GM19463 (cell line): ENCODE results near the gene HOMER1.
"Not testable (repeated sequence)": the region's sequence is repeated elsewhere in the genome, so short reads cannot be mapped to it uniquely, and the experiment has no call there.

ENCODE experiments used
- ATAC-seq: cut with Tn5 transposase; IDR thresholded peaks from one replicate; pipeline ENCODE4 v1.9.1; 2021; ENCODE audit warnings: mild to moderate bottlenecking, moderate library complexity; ENCODE audit not compliant: unreplicated experiment

Gene HOMER1

DNA sequence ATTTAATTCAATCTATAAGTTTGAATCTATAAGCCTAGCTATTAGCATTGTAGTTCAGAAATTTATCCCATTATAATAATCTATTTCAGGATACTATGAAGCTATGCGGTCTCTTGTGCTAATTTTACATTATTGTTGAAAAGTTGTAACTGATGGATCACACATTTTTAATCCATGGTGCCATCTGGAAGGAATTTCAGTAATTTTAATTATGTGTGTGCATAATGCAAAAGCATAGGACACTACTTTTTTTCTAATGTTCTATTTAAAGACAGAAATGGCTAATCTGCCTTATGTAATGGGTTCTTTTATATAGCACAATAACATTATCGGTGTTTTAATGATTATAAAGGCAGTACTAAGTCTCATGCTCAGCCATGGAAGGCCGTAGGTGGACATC, 90.6 kb downstream of the HOMER1 start:
- no peak for ATAC-seq

DNA sequence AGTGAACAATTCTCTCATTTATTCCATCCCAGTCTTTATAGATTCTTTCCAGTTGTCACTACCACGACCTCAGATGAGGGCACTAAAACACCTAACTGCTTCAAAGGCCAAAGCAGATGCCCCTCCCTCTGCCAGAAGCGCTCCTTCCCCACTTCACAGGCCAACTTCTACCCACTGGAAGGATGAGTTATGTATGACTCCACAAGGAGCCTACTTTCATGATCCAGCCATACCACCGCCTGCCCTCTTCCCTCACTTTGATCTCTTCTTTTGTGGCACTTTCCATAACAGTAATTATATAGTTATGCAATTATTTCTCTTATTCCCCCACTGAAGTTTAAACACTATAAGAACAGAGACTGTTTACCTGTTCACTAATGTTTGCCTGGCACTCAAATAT, 93.7 kb downstream of the HOMER1 start:
- no peak for ATAC-seq

DNA sequence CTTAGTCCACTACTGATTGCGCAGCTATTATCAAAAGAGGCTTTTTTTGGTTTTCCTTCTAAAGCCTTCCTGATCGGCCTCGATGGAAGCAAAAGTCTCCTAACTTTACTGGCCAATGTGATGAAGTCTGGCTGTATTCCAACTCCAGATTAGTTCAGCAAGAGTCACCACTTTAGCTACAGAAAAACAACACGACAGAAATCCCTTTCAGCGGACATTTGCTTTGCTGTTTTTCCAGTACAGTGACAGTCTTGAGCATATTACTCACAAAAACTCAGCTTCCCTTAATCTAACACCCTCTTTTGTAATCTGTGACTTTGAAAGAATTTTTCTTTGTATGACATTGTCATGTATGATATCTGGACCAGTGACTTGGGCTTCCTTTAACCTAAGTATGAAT, 95.7 kb downstream of the HOMER1 start:
- no peak for ATAC-seq

DNA sequence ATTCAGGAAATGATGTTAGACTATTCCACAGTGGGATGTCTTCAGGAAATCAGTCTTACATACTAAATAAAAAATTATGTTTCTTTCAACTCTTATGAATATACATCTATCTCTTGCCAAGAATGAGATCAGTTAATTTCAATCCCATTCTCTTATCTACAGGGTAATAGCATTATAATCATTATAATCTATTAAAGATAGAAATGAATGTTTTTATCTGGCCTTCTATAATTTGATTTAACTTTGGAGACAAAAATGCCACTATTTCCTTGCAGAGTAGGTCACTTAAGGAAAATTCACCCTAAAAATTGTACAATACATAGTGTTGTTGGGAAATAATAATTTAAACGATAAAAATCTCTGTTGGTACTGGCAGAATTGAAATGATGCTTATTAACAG, 96.4 kb downstream of the HOMER1 start:
- no peak for ATAC-seq

DNA sequence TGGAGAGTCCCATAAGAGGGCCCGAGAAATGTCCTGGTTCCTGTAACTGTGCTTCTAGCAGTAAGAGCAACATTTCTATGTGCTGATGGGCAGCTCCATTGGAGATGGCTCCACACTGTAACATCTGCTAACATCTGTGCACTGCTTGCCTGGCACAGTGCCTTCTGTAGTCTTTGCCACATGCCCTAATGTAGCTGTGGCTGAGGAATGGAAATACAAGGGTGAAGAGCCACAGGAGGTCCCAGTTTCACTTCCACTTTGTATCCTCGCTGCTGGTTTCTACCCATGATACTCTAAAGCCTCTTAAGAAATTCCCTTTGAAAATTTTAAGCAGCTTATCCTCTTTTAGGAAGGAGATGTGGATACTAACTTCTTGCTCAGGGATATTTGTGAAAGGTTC, 97.4 kb downstream of the HOMER1 start:
- peak; percentile 97 for ATAC-seq

DNA sequence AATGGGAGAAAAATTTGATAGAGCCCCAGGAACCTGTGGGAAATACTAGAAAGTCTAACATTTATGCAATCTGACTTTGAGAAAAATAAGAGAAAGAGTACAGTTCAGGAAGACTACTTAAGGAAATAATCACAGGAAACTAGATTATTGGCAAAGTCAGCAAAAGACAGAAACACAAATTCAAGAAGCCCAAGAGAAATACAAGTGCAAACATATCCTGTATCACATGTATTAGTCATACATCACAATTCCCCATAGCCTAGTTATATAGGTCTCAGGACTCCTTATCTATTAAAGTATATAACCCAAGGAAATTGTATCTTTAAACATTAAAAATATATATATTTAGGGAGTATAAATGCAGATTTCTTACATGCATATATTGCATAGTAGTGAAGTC, 100.8 kb downstream of the HOMER1 start:
- no peak for ATAC-seq

DNA sequence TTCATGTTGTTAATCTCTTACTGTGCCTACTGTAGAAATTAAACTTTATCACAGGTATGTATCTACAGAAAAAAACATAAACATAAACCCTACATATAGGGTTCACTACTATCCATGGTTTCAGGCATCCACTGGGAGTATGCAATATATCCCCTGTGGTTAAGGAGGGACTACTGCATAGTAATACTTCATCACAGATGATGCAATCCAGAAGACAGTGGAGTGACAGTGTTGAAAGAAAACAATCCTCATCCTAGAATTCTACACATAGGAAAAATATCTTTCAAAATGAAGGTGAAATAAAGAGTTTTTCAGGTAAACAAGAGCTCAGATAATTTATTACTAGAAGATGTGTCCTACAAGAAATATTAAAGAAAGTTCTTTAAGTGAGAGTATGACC, 105.9 kb downstream of the HOMER1 start:
- no peak for ATAC-seq

DNA sequence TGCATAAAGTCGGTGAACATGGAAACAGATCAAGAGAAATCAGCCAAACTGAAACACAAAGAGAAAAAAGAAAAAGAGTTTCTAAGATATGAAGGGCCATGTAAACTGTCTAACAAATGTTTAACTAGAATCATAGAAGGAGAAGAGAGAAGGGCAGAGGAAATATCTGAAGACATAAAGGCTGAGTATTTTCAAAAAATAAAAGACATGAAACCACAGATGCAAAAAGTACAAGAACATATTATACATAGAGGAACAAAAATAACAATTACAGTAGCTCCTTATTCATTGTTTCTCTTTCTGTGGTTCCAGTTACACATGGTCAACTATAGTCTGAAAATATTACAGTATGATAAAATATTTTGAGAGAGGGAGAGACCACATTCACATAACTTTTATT, 106.3 kb downstream of the HOMER1 start:
- no peak for ATAC-seq

DNA sequence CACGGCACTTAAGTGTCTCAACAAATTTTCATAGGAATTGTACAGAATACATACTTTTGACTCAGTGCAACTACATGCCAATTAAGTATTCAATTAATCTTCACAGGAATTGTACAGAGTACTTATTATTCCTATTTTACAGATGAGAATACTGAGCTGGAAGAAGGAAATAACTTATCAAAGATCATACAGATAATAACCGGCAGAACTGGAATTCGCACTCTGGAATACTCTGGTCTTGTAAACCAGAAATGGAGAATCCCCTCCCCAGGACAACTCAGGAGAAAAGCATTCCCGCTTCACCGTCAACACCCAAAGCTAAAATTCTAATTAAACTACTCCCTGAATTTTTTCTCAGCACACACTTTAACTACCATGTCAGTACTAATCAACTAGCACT, 112.7 kb downstream of the HOMER1 start:
- ATAC-seq: no peak

DNA sequence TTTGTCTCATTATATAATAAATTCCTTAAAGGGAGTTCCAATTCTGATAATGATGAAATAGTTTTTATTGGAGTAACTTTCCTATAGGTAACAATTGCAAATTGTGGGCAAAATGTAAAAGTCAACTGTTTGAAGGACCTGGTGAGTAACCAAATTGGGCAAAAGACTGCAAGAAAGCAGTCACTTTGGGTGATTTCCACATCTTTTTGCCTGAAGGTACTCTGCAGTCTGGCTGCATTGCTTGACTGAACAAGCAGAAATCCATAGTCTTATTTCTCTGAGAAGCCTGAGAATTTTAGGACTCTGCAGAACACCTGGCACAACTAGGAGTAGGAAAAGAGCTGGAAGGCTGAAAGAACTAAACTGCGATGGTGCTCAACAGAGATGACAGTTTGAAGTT, 114.9 kb downstream of the HOMER1 start:
- ATAC-seq: no peak

DNA sequence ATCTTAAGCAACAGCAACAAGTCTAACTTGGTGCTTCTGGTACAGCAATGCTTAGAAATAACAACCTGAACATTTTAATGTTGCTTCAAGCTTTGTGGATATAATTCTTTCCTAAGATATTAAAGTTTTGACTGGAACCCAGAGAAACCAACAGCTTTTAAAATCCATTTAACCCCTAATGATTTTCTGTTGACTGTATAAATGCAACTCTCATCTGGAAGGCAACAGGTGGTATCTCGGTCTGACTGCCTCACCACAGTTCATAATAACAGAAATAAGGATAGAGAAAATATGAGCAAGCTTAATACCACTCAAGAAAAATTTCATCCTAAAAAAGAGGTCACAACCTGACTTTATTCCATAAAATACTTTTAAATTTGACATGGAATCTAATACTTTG, 116.9 kb downstream of the HOMER1 start:
- no peak for ATAC-seq

DNA sequence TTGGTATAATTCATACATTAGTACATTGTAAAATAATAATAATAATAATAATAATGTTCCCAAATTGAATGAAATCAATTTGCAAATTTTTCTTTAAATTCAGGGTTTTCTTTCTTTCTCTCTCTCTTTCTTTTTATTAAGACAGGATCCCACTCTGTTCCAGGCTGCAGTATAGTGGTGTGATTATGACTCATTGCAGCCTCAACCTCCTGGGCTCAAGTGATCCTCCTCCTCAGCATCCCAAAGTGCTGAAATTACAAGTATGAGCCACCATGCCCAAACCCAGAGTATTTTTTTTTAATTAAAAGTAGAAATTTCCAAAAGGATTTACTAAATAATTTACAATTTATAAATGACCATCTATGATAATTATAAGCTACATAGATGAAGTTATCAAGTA, 117.7 kb downstream of the HOMER1 start:
- no peak for ATAC-seq

DNA sequence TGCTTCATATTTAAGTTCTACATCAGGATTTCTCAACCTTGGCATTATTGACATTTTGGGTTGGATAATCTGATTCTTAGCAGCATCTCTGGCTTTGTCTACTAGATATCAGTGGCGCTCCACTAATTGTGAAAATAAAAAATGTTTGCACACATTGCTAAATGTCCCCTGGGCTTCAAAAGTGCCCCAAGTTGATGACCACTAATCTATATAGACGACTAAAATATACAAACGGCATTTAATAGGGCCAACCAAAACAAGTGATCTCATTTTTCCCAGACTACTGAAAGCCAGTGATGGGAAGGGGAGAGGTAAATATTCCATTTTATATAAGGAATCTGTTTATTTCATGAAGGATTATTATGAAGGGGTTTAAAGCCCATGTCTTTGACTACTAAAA, 118.6 kb downstream of the HOMER1 start:
- no peak for ATAC-seq

DNA sequence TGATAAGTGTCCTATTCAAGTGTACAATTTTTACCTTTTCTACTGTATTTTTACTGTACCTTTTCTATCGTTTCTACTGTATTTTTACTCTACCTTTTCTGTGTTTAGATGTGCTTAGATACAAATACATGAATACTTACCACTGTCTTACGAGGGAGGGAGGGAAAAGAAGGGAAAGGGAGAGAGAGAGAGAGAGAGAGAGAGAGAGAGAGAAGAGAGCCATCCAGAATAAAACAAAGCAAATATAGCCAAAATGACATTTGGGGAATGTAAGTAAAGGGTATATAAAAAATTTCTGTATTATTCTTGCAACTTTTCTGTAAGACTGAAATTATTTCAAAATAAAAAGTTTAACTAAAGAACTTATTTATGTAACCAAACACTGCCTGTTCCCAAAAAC, 121.2 kb downstream of the HOMER1 start:
- no peak for ATAC-seq

DNA sequence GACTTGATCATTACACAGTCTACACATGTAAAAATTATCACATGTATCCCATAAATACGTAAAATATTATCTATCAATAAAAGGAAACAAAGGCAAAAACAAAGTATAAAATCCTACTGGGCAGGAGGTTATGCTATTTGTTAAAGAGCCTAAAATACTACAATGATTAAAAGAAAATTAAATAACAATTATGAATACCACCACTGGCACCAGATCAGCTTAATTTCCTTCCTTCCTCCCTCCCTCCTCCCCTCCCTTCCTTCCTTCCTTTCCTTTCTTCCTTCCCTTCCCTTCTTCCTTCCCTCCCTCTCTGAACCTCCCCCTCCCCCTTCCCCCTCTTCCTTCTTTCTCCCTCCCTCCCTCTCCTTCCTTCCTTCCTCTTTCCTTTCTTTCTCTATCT, 127.3 kb downstream of the HOMER1 start:
- ATAC-seq: no peak

DNA sequence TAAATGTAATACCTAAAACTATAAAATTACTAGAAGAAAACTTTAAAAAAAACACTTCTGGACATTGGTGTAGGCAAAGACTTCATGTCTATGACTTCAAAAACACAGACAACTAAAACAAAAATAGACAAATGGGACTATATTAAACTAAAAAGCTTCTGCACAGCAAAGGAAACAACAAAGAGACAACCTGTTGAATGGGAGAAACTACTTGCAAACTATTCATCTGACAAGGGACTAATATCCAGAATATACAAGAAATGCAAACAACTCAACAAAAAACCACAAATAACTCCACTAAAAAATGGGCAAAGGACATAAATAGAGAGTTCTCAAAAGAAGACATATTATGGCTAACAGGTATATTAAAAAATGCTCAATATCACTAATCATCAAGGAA, 128.8 kb downstream of the HOMER1 start:
- not testable (repeated sequence) for ATAC-seq

DNA sequence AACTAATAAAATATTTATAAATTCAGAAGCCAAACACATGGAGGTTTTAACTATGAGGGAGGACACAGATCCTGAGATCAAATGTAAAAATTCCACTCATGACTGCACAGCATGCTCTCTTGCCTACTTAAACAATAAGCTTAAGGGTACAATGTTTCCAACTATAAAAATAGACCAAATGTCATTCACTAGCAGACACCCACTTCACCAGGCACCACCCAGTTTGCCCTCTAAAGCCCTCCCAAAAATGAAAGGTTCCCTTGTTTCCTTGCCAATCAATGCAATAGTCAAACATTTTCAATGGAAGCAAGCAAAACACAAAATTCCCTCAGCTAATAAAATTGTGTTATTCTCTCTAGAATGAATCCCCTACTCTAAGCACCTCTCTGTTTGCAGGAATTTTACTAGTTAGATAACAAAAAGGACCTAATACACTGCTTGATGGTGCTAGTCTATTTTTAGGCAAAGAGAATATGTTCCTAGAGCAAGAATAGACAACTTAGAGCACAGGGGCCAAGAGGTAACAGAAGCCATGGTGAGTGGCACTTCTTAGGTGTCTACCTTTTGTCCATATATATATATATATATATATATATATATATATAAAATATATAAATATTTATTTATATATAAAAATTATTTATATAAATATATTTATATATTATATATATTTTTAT, 135.3 kb downstream of the HOMER1 start:
- ATAC-seq: no peak

DNA sequence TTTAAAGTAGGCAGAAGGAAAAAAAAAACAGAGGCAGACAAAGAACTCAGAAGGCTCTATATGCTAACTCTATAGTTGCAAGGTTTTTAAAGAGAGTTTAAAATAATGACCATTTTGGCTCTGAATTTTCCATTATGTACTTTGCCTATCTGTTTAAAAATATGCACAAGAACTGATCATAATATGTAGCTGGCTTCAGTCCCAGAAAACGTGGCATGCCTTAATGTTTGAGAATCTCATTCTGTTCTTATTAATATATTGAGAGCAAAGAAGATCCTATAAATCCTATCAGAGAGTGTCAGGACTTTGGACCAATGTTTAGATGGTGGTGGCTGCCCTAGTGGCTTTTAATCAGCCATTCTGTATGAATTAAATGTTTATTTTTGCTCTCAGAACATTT, 156.5 kb downstream of the HOMER1 start:
- ATAC-seq: no peak

DNA sequence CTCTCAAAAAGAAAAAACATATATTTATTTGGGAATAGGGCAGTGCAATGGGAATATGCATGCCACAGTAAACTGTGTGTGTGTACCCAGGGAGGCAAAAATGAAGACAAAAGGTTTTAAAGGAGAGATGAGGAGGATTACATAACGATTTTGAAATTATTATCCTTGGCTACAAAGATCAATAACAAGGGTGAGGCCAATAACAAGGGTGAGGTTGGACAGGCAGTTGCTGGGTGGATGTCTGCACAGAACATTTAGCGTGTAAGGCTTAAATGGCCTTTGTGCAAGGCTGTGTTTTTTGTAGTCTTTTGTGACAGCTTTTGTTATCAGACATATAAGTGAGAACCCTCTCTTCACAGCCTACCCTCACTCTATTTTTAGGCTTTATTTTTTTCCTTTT, 164.1 kb downstream of the HOMER1 start:
- ATAC-seq: no peak

DNA sequence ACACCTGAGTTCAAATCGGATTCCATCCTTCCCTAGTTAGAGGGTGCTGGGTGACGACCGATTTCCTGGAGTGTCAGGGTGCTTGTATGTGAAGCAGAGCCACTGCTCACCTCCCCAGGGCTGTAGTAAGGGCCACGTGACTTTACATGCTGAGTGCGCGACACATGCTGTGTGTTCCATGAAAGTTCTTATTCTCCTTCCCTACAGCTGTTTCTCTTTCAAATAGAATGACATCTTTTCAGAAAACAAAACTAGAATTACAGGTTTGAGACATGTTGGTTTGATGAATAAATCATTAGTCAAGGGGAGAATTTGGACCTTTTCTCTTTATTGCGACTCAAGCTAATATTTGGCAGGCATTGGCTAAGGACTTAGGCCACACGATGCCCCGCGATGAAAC, 164.9 kb downstream of the HOMER1 start:
- ATAC-seq: no peak

DNA sequence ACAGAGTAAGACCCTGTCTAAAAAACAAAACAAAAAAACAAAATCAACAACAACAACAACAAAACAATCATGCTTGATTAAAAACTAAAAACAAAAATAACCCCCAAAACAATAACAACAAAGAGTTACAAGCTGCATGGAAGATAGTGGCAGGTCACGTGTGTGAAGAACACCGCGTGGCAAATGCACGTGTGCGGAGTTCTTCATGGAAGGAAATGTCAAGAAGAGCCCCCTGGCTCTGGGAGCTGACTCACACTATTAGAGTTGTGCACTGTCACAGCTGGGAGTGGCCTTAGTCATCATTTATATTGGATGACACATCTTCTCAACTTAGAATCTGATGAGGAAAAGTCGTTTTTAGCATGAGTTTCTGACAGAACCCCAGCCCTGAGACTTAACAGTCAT, 167.5 kb downstream of the HOMER1 start:
- ATAC-seq: no peak

DNA sequence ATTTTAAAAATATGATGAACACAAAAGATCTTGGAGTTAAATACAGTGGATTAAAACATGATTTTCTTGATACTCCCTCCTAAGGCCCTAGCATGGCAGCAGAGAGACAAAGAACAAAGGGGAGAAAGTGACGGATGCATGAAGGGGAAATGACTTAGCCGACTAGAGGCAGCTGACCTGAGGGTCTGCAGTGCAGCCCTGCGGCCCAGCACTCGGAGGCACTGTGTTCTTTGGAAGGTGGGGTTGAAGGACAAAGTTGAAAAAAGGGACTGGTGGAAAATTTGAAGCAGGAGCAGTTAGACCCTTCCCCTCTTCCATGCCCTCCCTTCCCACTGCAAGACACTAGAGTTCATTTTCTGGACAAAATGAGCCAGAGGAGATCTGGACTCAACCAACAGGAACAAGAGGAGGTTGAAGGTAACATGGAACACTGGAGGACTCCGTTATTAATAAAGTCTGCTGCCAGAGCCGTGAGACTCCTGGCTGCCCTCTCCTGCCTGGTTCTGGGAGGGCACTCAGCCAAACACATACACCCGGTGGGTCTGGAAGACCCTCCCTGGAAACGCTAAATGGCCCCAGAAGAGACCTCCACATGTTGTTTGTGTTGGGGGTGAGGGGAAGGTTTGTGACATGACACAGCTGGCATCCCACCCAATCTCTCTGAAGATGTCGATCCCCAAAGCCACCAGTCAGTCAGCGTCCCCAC, 179.9 kb downstream of the HOMER1 start:
- ATAC-seq: no peak

DNA sequence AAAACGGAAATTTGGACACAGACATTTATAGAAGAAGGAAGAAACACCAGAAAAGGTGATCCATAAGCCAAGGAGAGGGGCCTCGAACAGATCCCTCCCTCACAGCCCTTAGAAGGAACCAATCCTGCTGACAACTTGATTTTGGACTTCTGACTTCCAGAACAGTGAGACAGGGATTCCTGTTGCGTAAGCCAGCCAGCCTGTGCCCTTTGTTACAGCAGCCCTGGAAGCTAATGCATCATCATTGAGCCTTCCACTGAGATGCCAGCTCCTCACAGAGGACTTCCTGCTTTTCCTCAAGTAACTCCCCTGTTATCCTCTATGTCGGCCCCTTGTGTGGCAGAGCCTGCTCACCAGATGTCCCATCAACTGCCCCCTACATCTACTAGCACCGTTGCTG, 183.9 kb downstream of the HOMER1 start:
- ATAC-seq: no peak
